ENCODE measurements around the gene CBX1. TPM values are rescaled to one million over a fixed set of nuclear protein-coding genes. Genes with fewer than 3 reads are reported as not detected.

Gene CBX1
- total RNA-seq, 1 donor from 2014 or later = 91.1 TPM

- no peak for DNase-seq (ENCODE audit: low spot score)
- H3K4me1 Mint-ChIP-seq (ENCODE audit: unreplicated experiment) = peaks cover 84% of the 10 kb centered on the region
- H3K4me3 Mint-ChIP-seq (ENCODE audit: unreplicated experiment) = peak overlapping the region; percentile 77
- H3K27ac Mint-ChIP-seq (ENCODE audit: unreplicated experiment) = peak overlapping the region; percentile 82
- no peaks in the 10 kb centered on the region for H3K9me3 Mint-ChIP-seq (ENCODE audit: unreplicated experiment)
- H3K27me3 Mint-ChIP-seq (ENCODE audit: unreplicated experiment) = peaks cover 14% of the 10 kb centered on the region
- H3K36me3 Mint-ChIP-seq (ENCODE audit: low read depth, unreplicated experiment) = peaks cover 62% of the 10 kb centered on the region
- TF ChIP-seq CTCF (IDR thresholded peaks at IDR 0.05; ENCODE audit: unreplicated experiment) = no peak
These were observed 48.1 kb downstream of the CBX1 start for GRCh38 chr17:48052956-48053757.

GRCh38 chr17:48051706-48052486 lies 49.4 kb downstream of the CBX1 start:
- Mint-ChIP-seq H3K9me3 (ENCODE audit: unreplicated experiment) (no peaks in the 10 kb centered on the region), H3K27me3 (ENCODE audit: unreplicated experiment) (peaks cover 18% of the 10 kb centered on the region), H3K27ac (ENCODE audit: unreplicated experiment) (peak overlapping the region; percentile 89), H3K36me3 (ENCODE audit: low read depth, unreplicated experiment) (peaks cover 51% of the 10 kb centered on the region), H3K4me3 (ENCODE audit: unreplicated experiment) (peak overlapping the region; percentile 76), H3K4me1 (ENCODE audit: unreplicated experiment) (peaks cover 72% of the 10 kb centered on the region)
- DNase-seq (ENCODE audit: low spot score) = no peak
- no peak for TF ChIP-seq CTCF (IDR thresholded peaks at IDR 0.05; ENCODE audit: unreplicated experiment)

GRCh38 chr17:48051283-48051682 lies 50.0 kb downstream of the CBX1 start:
- peak overlapping the region; percentile 89 for H3K27ac Mint-ChIP-seq (ENCODE audit: unreplicated experiment)
- H3K36me3 Mint-ChIP-seq (ENCODE audit: low read depth, unreplicated experiment) = peaks cover 45% of the 10 kb centered on the region
- peak overlapping the region; percentile 76 for H3K4me3 Mint-ChIP-seq (ENCODE audit: unreplicated experiment)
- TF ChIP-seq CTCF (IDR thresholded peaks at IDR 0.05; ENCODE audit: unreplicated experiment) = no peak
- peaks cover 18% of the 10 kb centered on the region for H3K27me3 Mint-ChIP-seq (ENCODE audit: unreplicated experiment)
- peaks cover 71% of the 10 kb centered on the region for H3K4me1 Mint-ChIP-seq (ENCODE audit: unreplicated experiment)
- no peaks in the 10 kb centered on the region for H3K9me3 Mint-ChIP-seq (ENCODE audit: unreplicated experiment)
- no peak for DNase-seq (ENCODE audit: low spot score)

- Mint-ChIP-seq H3K27me3 (ENCODE audit: unreplicated experiment) (peaks cover 17% of the 10 kb centered on the region), H3K36me3 (ENCODE audit: low read depth, unreplicated experiment) (peaks cover 27% of the 10 kb centered on the region), H3K9me3 (ENCODE audit: unreplicated experiment) (no peaks in the 10 kb centered on the region), H3K4me1 (ENCODE audit: unreplicated experiment) (peaks cover 57% of the 10 kb centered on the region), H3K4me3 (ENCODE audit: unreplicated experiment) (peak overlapping the region; percentile 100), H3K27ac (ENCODE audit: unreplicated experiment) (peak overlapping the region; percentile 99)
- DNase-seq (ENCODE audit: low spot score) = peak; percentile 82
- no peak for TF ChIP-seq CTCF (IDR thresholded peaks at IDR 0.05; ENCODE audit: unreplicated experiment)
These were observed 52.7 kb downstream of the CBX1 start for GRCh38 chr17:48048384-48049126.
